Measurements from ENCODE around the gene SLCO2A1.

Gene SLCO2A1

GRCh38 chr3:134060561-134061385 is 31.0 kb upstream of the SLCO2A1 start:
- TF ChIP-seq TCF4 (CRISPR knock-in tag; IDR thresholded peaks at IDR 0.05; ENCODE audit: borderline replicate concordance) (no peak), CSDC2 (CRISPR knock-in tag; IDR thresholded peaks at IDR 0.05) (no peak), ZNF8 (CRISPR knock-in tag; IDR thresholded peaks at IDR 0.05) (no peak), ZFP3 (CRISPR knock-in tag; IDR thresholded peaks at IDR 0.05) (no peak)
- TF ChIP-seq, protein P1, sequence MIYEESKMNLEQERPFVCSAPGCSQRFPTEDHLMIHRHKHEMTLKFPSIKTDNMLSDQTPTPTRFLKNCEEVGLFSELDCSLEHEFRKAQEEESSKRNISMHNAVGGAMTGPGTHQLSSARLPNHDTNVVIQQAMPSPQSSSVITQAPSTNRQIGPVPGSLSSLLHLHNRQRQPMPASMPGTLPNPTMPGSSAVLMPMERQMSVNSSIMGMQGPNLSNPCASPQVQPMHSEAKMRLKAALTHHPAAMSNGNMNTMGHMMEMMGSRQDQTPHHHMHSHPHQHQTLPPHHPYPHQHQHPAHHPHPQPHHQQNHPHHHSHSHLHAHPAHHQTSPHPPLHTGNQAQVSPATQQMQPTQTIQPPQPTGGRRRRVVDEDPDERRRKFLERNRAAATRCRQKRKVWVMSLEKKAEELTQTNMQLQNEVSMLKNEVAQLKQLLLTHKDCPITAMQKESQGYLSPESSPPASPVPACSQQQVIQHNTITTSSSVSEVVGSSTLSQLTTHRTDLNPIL (CRISPR knock-in tag; IDR thresholded peaks at IDR 0.05; ENCODE audit: low read depth): no peak
- no peak for ATAC-seq

DNA sequence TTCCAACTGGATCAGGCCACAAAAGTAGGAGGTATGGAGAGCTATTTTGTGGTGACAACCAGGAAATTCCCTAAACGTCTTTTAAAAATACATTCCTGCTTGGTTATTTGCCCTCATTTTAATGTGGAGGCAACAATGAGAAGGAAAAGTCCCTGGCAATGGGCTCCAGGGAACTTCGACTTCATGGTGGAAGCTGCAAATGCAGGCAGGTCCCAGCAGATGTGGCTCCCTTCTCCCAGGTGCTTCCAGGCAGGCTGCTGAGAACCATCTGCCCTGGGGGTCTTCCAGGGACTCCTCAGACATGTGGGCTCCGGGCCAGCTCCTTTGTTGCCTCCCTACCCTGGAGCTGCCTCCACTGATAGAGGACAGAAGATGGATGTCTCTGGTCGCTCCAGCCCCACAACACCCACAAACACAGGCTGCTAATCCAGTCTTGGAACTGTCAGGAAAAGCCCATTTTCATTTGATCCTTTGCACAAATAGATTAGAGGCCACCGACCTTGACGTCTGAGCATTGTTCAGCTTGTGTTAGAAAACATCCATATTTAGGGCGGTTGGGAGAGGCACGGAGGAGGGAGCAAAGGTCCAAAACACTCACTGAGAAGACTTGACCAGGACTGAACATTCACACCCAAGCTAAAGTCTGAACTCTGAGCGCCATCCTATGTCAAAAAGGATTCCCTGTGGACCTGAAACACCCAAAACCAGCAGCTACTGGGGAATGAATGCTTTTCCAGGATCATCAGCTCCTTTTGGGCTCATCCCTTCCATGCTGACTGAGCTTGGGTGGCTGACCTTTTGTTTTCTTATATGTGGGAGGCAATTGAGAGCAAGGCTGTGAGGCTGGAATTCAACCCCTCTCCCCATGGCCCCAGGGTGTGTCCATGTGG is 30.2 kb upstream of the SLCO2A1 start:
- ATAC-seq: peak; percentile 36; the same call in 1 of the 3 replicates
- no peak for TF ChIP-seq TOX (CRISPR knock-in tag; IDR thresholded peaks at IDR 0.05; ENCODE audit: borderline replicate concordance)
- TF ChIP-seq POU6F1 (CRISPR knock-in tag; IDR thresholded peaks at IDR 0.05; ENCODE audit: borderline replicate concordance, low read depth): no peak
- TF ChIP-seq PPARA (CRISPR knock-in tag; IDR thresholded peaks at IDR 0.05; ENCODE audit: borderline replicate concordance): no peak
- no peak for TF ChIP-seq ZNF565 (CRISPR knock-in tag; conservative IDR thresholded peaks at IDR 0.05; ENCODE audit: low read depth)
- no peak for TF ChIP-seq GLIS3 (CRISPR knock-in tag; IDR thresholded peaks at IDR 0.05)
- TF ChIP-seq SNAI2 (CRISPR knock-in tag; IDR thresholded peaks at IDR 0.05): no peak
- TF ChIP-seq ISL1 (CRISPR knock-in tag; IDR thresholded peaks at IDR 0.05): no peak
- no peak for TF ChIP-seq PATZ1 (CRISPR knock-in tag; IDR thresholded peaks at IDR 0.05; ENCODE audit: borderline replicate concordance)

DNA sequence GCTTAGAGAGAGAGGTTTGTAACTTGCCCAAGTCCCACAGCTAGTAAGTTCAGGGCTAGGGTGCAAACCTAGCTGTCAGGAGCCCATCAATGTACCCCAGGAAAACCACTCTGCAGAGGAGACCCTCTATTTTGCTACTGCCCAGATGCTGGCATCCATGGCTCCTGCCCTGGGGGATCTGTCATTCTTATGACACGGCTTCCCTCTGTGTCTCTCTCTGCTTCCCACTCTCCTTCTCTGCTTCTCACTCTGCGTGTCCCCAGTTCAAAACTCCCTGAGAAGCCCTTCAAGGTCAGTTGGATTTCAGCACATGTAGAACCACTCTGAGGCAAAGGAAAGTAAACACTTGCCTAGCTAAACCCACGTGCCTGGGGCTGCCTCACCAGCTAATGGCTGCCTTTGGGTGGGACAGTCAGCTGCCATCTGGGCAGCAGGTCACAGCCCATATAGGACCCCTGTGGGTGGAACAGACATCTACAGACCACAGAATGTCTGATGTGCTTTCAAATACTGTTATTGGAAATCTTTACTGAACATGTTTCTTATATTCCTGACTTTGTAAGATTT is 29.4 kb upstream of the SLCO2A1 start:
- no peak for ATAC-seq
- no peak for TF ChIP-seq GLIS3 (CRISPR knock-in tag; IDR thresholded peaks at IDR 0.05)
- TF ChIP-seq ESRRG (CRISPR knock-in tag; IDR thresholded peaks at IDR 0.05): no peak
- no peak for TF ChIP-seq ZNF70 (CRISPR knock-in tag; IDR thresholded peaks at IDR 0.05)
- TF ChIP-seq ZFP3 (CRISPR knock-in tag; IDR thresholded peaks at IDR 0.05): no peak
- TF ChIP-seq SNAI2 (CRISPR knock-in tag; IDR thresholded peaks at IDR 0.05): no peak
- no peak for TF ChIP-seq ISL1 (CRISPR knock-in tag; IDR thresholded peaks at IDR 0.05)
- no peak for TF ChIP-seq TCF4 (CRISPR knock-in tag; IDR thresholded peaks at IDR 0.05; ENCODE audit: borderline replicate concordance)
- no peak for TF ChIP-seq ZC3H10 (CRISPR knock-in tag; IDR thresholded peaks at IDR 0.05)
- no peak for TF ChIP-seq ARNTL (CRISPR knock-in tag; IDR thresholded peaks at IDR 0.05; ENCODE audit: borderline replicate concordance, low read depth)
- TF ChIP-seq RARB (CRISPR knock-in tag; IDR thresholded peaks at IDR 0.05): no peak
- no peak for TF ChIP-seq ZNF565 (CRISPR knock-in tag; conservative IDR thresholded peaks at IDR 0.05; ENCODE audit: low read depth)
- no peak for TF ChIP-seq ZNF8 (CRISPR knock-in tag; IDR thresholded peaks at IDR 0.05)
- TF ChIP-seq TOX (CRISPR knock-in tag; IDR thresholded peaks at IDR 0.05; ENCODE audit: borderline replicate concordance): no peak
- no peak for TF ChIP-seq PATZ1 (CRISPR knock-in tag; IDR thresholded peaks at IDR 0.05; ENCODE audit: borderline replicate concordance)
- no peak for TF ChIP-seq BACH2 (CRISPR knock-in tag; IDR thresholded peaks at IDR 0.05; ENCODE audit: borderline replicate concordance)
- TF ChIP-seq PPARA (CRISPR knock-in tag; IDR thresholded peaks at IDR 0.05; ENCODE audit: borderline replicate concordance): no peak
- TF ChIP-seq CSDC2 (CRISPR knock-in tag; IDR thresholded peaks at IDR 0.05): no peak
- no peak for TF ChIP-seq POU6F1 (CRISPR knock-in tag; IDR thresholded peaks at IDR 0.05; ENCODE audit: borderline replicate concordance, low read depth)
- no peak for TF ChIP-seq ZFP30 (CRISPR knock-in tag; IDR thresholded peaks at IDR 0.05)
- TF ChIP-seq, protein P1 (CRISPR knock-in tag; IDR thresholded peaks at IDR 0.05; ENCODE audit: low read depth): no peak
